ENCODE data around the gene PDLIM4. TPM values are rescaled to one million over a fixed set of nuclear protein-coding genes. Genes with fewer than 3 reads are reported as not detected.

The PDLIM4 gene
- polyA plus RNA-seq, 1 donor (not counting 4 experiments of a cell fraction or from before 2014, with no cell fraction given) = 38.3 TPM

- Histone ChIP-seq H3K9ac (ENCODE audit: control insufficient read depth, extremely low read depth, insufficient read depth, low read length) (no peak overlapping the region), H3K9me3 (ENCODE audit: control insufficient read depth, low read depth, low read length) (no peaks in the 10 kb centered on the region), H3K4me1 (ENCODE audit: control insufficient read depth, extremely low read depth, insufficient read depth, low read length) (peaks cover 12% of the 10 kb centered on the region), H3K27me3 (ENCODE audit: control insufficient read depth, extremely low read depth, insufficient read depth, low read length) (no peaks in the 10 kb centered on the region), H3K27ac (ENCODE audit: control insufficient read depth, insufficient read depth, low read length) (no peak overlapping the region), H2AFZ (ENCODE audit: control insufficient read depth, low read length) (no peak overlapping the region), H3K9me1 (ENCODE audit: control insufficient read depth, extremely low read depth, insufficient read depth, low read length) (no peaks in the 10 kb centered on the region), H3K4me3 (ENCODE audit: control insufficient read depth in 2 of 3, extremely low read depth in 1 of 3, insufficient read depth in 2 of 3, low read depth in 1 of 3, low read length in 3 of 3) (no peak overlapping the region), H3K36me3 (ENCODE audit: control insufficient read depth in 2 of 2, extremely low read depth in 1 of 2, insufficient read depth in 2 of 2, low read length in 2 of 2) (no peaks in the 10 kb centered on the region), H3K79me2 (ENCODE audit: control insufficient read depth, insufficient read depth, low read length) (no peaks in the 10 kb centered on the region), H3K4me2 (ENCODE audit: control insufficient read depth, extremely low read depth, insufficient read depth, low read depth, low read length) (no peak overlapping the region), H4K20me1 (ENCODE audit: control insufficient read depth, extremely low read depth, insufficient read depth, low read length) (no peaks in the 10 kb centered on the region)
- FAIRE-seq = peak; percentile 46
- dilution Hi-C loops (cut with MboI; ENCODE audit: extremely low pct_ligation_motif_present, low sequenced_read_pairs) = no loop called here
- no peak for DNase-seq (ENCODE audit: low read depth, low spot score)
- TF ChIP-seq CTCF (optimal IDR thresholded peaks at IDR 0.05 in 1 of 3, IDR thresholded peaks at IDR 0.05 in 1 of 3, conservative IDR thresholded peaks at IDR 0.05 in 1 of 3; ENCODE audit: extremely low read depth in 1 of 3, insufficient read depth in 2 of 3, low read length in 3 of 3) = no peak
- TF ChIP-seq EZH2 (IDR thresholded peaks at IDR 0.05; ENCODE audit: low read length) = no peak
Measured at GRCh38 chr5:132237670-132238069, 19.8 kb upstream of the PDLIM4 start.

- DNase-seq (ENCODE audit: low read depth, low spot score) = no peak
- no peak overlapping the region for H3K9ac ChIP-seq (ENCODE audit: control insufficient read depth, extremely low read depth, insufficient read depth, low read length)
Measured at GRCh38 chr5:132238169-132238744, 19.2 kb upstream of the PDLIM4 start.

More at GRCh38 chr5:132238169-132238744, 19.2 kb upstream of the PDLIM4 start:
- Histone ChIP-seq H3K36me3 (ENCODE audit: control insufficient read depth in 2 of 2, extremely low read depth in 1 of 2, insufficient read depth in 2 of 2, low read length in 2 of 2) (no peaks in the 10 kb centered on the region), H3K4me2 (ENCODE audit: control insufficient read depth, extremely low read depth, insufficient read depth, low read depth, low read length) (no peak overlapping the region), H3K27ac (ENCODE audit: control insufficient read depth, insufficient read depth, low read length) (no peak overlapping the region), H3K9me1 (ENCODE audit: control insufficient read depth, extremely low read depth, insufficient read depth, low read length) (no peaks in the 10 kb centered on the region), H3K4me1 (ENCODE audit: control insufficient read depth, extremely low read depth, insufficient read depth, low read length) (peaks cover 11% of the 10 kb centered on the region), H4K20me1 (ENCODE audit: control insufficient read depth, extremely low read depth, insufficient read depth, low read length) (no peaks in the 10 kb centered on the region), H3K79me2 (ENCODE audit: control insufficient read depth, insufficient read depth, low read length) (no peaks in the 10 kb centered on the region), H3K9me3 (ENCODE audit: control insufficient read depth, low read depth, low read length) (no peaks in the 10 kb centered on the region), H2AFZ (ENCODE audit: control insufficient read depth, low read length) (no peak overlapping the region), H3K4me3 (ENCODE audit: control insufficient read depth in 2 of 3, extremely low read depth in 1 of 3, insufficient read depth in 2 of 3, low read depth in 1 of 3, low read length in 3 of 3) (no peak overlapping the region), H3K27me3 (ENCODE audit: control insufficient read depth, extremely low read depth, insufficient read depth, low read length) (no peaks in the 10 kb centered on the region)
- TF ChIP-seq CTCF (optimal IDR thresholded peaks at IDR 0.05 in 1 of 3, IDR thresholded peaks at IDR 0.05 in 1 of 3, conservative IDR thresholded peaks at IDR 0.05 in 1 of 3; ENCODE audit: extremely low read depth in 1 of 3, insufficient read depth in 2 of 3, low read length in 3 of 3) = peak; percentile 80 to 86 (median 82)
- no peak for TF ChIP-seq EZH2 (IDR thresholded peaks at IDR 0.05; ENCODE audit: low read length)
- dilution Hi-C loops (cut with MboI; ENCODE audit: extremely low pct_ligation_motif_present, low sequenced_read_pairs) = no loop called here
- FAIRE-seq = peak; percentile 65

All from keratinocyte (primary cell).